Glomerular visceral epithelial cell (primary cell): ENCODE results near the gene HNRNPA2B1.

ENCODE experiments used
- DNase-seq: peaks from one replicate; pipeline ENCODE4 v3.0.0-alpha.2; 2016; ENCODE audit errors: extremely low spot score

HNRNPA2B1 gene

GRCh38 chr7:26147030-26147429 lies 53.5 kb downstream of the HNRNPA2B1 start:
- no peak for DNase-seq

DNA sequence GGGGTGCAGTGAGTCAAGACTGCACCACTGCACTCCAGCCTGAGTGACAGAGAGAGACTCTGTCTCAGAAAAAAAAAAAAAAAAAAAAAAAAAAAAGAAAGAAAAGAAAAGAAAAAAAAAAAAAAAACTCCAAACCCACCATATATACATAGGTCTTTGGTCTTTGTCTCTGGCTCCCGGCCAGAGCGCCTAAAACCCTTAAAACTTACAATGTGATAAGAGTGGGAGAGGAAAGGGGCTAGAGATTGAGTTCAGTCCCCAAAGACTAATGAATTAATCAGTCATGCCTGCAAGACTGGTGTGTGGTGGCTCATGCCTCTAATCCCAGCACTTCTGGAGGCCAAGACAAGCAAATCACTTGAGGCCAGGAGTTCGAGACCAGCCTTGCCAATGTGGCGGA lies 55.3 kb downstream of the HNRNPA2B1 start:
- no peak for DNase-seq

DNA sequence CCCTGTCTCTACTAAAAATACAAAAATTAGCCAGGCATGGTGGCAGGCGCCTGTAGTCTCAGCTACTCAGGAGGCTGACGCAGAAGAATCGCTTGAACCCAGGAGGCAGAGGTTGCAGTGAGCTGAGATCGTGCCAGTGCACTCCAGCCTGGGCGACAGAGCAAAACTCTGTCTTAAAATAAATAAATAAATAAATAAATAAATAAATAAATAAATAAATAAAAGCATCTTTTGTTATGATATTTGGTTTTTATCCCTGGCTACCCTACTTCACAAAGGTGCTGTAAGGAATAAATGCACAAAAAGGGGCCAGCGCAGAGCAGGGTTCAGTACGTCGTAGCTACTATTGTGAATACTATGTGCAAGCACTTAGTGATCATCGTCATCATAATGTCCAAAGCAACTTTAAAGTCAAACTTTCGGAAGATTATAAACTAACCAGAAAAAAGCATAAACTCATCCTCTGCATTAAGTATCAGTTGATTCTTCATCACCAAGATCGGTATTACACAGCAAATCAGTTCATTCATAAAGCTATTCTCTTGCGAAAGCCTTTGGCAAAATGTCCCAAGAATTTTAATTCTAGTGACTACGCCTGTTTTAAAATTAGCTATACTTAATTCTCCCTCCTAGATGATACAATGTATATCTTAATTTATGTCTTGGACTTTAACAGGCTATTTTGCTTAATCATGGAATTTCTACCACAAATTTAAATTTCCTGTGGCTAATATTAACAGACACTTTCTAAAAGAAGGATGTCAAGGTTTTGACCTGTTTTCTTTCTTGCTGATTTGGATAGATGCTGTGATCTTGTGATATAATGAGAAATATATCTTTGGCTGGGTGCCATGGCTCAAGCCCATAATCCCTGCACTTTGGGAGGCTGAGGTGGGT lies 56.1 kb downstream of the HNRNPA2B1 start:
- DNase-seq: no peak

DNA sequence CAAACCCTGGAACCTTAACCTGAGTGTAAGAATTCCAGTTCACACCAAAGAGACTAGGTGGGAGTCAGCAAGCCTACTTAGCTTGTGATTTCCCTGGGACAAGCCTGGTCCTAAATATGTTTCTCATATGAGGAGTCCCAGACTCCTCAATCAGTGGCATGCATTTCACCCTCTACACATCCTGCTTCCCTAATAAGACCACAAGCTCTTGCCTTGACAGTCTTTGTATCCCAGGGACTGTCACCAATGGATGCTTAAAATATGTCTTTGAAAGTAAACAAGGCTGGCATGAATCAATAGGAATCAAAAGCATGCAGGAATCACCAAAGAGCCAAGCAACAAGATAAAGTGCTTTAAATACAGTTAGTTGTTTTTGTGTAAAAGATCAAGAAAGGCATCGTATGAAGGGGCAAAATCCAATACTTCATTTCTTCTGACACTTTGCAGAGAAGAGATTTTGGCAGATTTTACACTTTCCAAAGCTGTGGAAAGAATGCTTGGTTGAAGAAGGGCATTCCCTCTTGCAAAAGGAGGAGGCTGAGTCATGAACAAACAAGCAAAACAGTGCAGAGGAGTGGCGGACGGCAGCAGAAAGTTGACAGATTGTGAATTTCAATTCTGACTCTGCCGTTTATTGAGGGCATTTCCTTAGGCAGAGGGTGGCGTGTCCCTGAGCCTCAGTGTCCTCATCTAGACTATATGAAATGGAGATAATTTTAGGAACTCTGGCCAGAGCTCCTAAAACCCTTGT lies 57.1 kb downstream of the HNRNPA2B1 start:
- no peak for DNase-seq

DNA sequence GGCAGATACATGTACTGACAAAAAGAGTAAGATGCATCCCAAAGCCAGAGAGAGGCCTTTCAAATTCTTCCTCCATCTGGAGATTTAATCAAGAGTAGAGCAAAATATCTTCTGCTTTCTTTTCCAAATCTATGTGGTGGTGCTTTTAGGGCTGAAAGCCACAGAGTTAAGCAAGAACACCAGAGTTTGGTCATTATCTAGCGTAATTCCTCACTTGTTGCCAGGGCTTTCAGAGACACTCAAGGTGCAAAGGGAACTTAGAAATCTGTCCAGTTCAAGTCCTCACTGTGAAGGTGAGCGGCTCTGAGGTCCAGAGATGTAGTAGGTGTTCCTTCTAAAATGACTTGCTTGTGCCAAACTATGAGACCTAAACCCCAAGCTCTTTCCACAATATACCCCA lies 59.5 kb downstream of the HNRNPA2B1 start:
- no peak for DNase-seq

- no peak for DNase-seq
Observed at GRCh38 chr7:26140380-26140779, 60.2 kb downstream of the HNRNPA2B1 start.
